GM21390 (cell line): Measurements from ENCODE around the gene YAF2.
"Not testable (repeated sequence)": the region's sequence is repeated elsewhere in the genome, so short reads cannot be mapped to it uniquely, and the experiment has no call there.

ENCODE experiments used
- ATAC-seq: cut with Tn5 transposase; IDR thresholded peaks from one replicate; pipeline ENCODE4 v1.9.1; 2021; ENCODE audit not compliant: unreplicated experiment

The YAF2 gene

DNA sequence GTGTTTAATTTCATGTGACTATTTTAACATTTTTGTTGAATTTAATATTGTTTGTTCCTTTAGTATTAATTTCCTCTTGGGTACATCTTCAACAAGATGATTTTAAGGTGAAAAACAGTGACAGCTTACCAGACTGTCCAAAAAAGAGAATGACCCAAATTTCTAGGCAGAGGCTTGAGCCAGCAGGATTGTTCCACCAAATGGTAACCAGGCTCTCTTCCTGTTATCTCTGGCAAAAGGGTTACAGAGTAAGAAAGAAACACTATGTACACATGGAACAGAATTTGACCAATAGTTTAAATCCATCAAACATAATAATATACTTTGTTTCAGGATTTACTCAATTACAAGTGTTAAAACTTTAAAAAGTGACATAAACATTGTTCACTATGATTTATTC is 39.0 kb downstream of the YAF2 start:
- ATAC-seq = no peak

DNA sequence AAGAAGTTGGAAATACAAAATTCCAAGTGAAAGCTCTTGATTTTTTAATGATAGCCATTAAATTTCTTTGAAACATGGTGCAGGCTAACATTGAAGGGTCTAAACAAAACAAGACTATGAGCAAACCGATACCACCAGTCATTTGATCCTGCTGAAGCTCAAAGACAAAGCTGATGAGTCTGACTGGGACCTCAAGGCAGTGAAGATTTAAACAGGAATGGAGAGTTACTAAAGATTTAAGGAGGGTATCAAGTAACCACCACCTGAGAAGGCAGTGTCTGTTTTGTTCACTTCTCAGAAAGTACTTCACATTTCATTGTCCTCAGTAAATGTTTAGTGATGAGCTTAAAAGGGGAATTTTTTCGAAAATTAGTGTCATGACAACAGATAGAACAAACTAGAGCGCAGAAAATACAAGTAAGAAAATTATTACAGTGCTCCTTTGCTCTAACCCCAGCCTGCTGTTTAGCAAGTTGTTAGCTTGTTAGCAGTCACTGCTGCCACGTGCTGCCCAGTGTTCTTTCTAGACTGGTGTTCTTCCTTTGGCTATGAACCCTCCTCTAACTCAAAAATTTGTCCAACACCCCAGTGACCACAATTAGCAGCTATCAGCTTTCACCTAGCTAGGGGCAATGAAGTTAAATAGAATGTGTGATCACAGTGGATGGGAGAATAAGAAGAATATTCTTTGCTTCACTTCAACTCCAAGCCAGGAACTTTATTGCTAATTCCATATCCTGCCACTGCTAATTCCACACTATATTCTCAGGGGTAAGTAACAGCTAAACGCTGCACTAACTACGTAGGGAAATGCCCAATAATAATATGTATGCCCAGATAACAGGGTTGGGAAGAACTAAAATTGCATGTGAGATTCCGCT is 41.1 kb downstream of the YAF2 start:
- no peak for ATAC-seq

DNA sequence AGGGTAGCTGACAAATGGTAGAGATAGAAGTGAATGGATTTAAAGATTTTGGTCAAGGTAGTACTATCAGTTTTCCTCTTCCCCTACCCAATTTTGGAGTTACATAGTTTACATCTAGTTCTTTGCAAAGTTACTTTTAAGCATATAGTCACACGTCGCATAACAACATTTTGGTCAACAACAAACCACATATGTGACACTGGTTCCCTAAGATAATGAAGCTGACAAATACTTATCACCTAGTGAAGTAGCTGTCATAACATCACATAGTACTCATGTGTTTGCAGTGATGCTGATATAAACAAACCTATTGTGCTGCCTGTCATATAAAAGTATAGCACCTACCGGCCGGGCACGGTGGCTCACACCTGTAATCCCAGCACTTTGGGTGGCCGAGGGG is 45.4 kb downstream of the YAF2 start:
- ATAC-seq = no peak

DNA sequence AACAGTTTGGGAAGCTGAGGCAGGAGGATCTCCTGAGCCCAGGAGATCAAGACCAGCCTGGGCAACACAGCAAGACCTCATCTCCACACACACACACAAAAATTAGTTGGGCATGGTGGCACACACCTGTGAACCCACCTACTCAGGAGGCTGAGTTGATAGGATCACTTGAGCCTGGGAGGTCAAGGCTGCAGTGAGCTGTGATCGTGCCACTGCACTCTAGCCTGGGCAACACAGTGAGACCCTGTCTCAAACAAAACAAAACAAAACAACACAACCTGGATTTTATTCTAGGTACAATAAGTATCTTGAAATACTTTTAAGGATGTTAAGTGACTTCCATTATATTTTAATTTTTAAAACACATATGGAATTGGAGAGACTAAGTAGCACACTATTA is 45.8 kb downstream of the YAF2 start:
- ATAC-seq = no peak

DNA sequence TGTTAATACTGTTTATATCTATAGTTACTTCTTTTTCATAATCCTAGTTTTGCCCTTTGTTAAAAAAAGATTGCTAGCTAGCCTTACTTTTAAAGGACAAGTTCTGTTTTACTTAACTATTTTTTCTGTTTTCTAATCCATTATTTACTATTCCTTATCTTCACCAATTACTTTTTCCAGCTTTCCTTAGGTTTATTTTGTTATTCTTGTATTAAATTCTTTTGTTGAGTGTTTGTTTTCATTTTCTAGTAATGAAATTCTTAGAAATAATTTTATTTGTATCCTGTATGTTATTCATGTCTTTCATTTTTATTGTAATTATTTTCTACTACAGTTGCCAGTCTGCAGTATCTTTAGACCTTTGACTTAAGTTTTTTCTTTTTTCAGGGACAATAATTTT is 47.7 kb downstream of the YAF2 start:
- no peak for ATAC-seq

DNA sequence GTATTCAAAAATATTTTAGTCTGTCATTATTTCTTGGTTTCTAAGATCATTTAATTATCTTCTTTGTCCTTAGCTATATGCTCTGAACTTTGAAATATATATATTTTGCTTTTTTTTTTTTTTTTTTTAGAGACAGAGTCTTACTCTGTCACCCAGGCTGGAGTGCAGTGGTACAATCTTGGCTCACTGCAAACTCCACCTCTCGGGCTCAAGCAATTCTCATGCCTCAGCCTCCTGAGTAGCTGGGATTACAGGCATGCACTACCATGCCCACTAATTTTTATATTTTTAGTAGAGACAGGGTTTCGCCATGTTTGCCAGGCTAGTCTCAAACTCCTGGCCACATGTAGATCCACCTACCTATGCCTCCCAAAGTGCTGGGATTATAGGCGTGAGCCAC is 49.8 kb downstream of the YAF2 start:
- ATAC-seq = not testable (repeated sequence)

DNA sequence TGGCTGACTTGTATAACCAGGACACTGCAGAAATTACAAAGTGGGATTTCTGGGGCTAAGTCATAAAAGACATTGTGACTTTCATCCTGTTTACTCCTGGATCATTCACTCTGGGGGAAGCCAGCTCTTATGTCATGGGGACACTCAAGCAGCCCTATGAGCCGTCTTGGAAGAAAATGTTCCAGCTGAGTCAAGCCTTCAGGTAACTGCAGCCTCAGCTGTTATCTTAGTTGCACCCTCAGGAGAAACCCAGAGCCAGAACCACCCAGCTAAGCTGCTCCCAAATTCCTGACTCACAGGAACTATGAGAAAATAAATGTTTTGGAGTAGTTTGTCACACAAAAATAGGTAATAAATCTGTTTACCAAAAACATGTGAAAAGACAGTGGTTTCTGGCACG is 50.2 kb downstream of the YAF2 start:
- ATAC-seq = no peak

DNA sequence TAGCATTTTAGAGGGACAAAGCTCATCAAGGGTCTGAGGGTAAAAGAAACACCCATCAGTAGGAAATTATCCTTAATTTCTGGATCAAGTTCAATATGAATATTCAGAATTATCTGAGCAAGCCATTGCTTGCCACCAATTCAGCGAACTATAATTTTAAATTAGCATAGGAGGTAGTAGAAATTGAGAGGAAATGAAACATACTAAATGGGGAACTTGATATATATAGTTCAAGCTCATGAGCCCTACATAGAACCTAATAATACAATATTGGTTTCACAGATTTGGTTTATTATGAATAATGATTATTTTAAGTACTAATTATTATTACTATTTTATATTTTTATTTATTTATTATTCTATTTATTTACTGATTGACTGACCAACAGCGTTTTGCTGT is 51.3 kb downstream of the YAF2 start:
- ATAC-seq = peak; percentile 55

DNA sequence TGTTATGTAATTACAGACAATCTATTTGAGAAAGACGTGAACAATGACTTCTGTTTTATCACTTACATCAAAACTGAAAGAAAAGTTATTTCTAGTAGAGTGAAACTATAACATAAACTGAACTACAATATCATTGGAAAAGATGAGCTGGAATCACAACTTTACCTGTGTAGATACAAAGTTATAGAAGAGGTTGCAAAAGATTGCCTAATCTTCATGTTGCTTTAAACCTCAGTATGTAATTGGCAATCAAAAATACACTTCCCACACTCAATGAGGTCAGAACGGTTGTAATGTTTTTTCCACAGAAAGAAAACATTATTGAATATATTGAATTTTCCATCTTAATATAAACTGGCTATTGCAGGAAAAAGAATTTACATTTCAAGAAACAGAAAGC is 55.7 kb downstream of the YAF2 start:
- ATAC-seq = no peak

DNA sequence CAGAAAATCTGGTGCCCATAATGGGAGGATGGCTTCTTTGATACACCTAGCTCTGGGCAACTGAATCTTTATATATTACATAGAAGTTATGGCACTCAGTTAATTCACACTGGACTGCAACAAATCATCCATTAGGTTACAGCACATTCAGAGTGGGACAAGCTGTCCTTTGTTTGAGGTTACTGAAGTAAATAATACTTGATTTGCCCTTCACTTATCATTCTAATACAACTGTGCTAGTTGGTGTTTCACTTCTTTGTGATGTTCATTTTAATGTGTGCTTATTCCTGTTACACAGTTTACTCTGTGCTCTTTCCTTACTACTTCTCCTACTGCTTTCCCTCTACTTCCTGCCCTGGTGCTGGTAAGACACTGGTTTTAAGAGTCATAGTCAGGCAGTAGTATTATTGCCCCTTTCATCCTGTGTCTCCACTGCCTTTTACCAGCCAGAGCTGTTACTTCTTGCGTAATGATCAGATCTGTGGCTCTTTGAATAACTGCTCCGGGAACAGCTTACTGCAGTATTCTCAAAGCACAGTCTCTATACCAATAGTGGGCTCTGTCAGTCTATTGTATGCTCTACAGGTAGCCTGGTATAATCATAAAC is 57.0 kb downstream of the YAF2 start:
- ATAC-seq = no peak

DNA sequence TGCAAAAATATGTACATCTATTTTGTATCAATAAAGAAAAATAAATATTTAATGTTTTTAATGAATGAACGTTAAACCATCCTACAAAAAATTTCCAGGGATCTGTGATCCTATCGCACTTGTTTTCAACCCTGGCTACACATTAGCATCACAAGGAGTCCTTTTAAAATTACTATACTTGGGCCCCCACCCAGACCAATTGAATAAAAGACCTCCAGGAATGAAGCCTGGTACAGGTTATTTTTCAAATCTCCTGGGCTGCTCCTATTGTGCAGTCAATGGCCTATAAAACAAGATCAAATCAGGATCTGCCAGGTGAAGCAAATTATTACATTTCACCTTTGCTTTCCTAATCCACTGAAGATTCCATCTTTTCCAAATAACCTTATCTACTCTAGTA is 59.9 kb downstream of the YAF2 start:
- ATAC-seq = no peak

DNA sequence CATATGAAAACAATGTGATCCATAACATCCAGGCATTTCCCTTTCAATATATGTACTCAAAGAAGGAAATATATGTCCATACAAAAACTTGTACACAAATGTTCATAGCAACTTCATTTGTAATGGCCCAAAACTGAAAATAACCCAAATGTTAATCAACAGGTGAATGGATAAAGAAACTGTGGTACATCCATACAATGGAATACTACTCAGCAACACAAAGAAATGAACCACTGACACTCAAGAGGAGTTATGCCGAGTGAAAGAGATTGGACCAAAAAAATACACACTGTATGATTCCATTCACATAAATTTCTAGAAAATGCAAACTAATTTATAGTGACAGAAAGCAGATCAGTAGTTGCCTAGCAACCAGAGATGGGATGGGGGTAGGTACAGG is 63.1 kb downstream of the YAF2 start:
- ATAC-seq = no peak

DNA sequence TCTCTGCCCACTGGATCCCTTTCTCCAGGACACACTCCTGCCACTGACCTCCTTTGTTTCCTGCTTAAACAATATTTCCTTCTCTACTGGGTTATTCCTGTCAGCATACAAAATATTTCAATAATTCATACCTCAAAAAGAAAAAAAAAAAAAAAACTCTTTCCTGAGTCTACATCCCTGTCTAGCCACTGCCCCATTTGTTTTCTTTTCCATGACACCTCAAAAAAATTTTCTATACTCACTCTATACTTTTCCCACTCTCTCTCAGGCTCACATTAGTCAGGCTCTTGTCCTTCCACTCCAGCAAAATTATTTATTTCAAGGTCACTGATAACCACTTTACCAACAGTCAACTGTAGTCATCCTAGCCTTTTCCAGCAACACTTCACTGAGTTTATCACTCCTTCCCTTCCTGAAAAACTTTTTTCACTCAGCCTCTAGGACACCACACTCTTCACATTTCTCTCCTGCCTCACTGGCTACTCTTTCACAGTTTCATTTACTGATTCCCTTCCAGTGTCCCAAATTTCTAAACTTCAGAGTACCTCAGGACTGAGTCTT is 64.0 kb downstream of the YAF2 start:
- ATAC-seq = no peak

DNA sequence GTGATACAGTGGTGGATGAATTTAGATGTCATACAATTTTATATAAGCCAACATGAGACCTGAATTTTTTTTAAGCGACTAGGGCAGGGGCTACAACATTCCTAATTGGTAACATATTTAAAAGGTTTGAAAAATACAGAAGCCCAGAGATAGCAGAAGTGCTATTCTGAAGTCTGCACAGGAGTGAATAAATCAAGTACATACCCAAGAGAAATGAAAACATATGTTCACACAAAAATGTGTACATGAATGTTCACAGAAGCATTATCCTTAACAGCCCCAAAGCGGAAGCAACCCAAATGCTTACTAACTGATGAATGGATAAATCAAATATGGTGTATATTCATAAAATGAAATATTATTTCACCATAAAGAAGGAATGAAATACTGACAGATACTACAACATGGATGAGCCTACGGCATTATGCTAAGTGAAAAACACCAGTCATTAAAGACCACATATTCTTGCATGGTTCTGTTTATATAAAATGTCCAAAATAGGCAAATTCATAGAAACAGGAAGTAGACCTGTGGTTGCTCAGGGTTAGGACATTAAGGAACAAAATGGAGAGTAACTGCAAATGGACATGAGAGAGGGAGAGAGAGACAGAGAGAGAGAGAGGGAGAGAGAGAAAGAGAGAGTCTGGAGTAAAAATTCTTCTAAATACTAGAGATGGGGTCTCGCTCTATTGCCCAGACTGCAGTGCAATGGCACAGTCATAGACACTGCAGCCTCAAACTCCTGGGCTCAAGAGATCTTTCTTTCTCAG is 65.4 kb downstream of the YAF2 start:
- ATAC-seq = no peak

DNA sequence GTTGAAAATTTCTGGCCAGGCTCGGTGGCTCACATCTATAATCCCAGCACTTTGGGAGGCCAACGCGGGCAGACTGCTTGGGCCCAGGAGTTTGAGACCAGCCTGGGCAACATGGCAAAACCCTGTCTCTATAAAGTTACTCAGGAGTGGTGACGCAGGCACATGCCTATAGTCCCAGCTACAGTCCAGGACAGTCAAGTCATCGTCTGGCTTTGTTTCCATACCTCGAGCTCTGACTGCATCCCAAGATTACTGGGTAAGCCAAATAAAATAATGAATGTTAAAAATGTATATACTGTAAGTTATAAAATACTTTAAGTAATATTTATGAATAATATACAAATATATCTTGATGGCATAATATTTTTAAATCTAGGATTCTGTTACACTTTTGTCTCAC is 70.3 kb downstream of the YAF2 start:
- ATAC-seq = no peak

DNA sequence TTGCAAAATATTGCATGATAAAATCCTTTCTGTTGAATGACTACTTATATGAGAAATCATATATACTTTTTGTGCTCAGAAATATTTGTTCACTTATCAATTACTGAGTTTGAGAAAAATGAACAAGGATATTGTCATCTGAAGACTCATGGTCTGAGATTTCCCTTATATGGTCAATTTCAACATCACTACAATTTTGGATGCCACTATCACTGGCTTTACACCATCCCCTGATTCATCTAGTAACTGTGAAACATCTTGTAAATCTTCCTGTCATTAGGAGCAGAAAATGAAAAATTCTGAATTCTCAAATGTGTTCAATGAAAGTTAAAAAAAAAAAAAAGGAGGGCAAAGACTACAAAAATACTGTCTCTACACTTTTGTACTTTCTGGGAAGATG is 71.5 kb downstream of the YAF2 start:
- ATAC-seq = no peak

DNA sequence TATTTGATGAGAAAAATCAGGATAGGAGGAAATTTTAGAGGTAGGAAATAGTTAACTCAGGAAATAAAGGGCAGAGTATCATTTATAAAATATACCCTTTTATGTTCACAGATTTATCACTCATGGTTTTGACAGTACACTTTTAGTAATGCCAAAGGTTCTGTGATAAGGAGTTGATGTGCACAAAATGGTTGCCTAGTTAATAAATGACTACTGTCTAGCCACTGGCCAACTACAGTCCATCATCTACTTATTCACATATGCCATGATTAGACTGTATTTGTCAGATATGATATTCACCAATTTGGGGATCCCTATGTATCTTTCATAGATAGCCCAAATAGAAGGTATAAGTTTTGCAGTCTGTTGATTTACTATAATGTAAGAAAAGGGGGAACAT is 74.1 kb downstream of the YAF2 start:
- ATAC-seq = no peak

DNA sequence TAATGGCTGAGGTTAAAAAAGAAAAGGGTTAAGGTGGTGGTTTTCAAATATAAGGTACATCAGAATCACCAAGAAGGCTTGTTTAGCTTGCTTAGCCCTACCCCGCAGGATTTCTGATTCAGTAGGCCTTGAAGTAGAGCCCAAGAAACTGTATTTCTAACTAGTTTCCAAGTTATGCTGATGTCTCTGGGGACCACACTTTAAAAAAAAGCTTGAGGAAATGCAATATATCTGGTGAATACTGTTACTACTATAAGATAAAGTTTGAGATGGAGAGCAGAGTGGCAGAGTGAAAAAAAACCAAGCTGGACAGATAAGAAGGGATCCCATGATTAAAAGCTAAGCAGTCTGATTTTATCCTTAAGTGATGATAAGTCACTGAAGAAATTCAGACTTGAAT is 75.1 kb downstream of the YAF2 start:
- ATAC-seq = no peak

DNA sequence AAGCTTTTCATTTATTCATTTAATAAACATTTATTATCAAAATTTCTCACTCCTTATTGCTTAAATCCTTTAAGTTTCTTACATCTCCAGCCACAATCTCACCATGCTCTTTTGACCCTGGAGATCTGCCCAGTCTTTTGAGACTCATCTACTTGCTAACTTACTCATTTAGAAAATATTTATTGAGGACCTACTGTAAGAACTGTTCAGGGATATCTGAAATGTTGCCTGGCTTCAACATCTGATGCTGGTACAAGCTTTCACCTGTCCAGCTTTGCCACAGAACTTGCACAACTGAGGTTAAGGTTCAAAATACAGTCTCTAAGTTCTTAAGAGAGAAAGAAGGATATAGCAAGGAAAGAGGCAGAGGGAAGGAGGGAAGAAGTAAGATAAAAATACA is 75.9 kb downstream of the YAF2 start:
- ATAC-seq = no peak

DNA sequence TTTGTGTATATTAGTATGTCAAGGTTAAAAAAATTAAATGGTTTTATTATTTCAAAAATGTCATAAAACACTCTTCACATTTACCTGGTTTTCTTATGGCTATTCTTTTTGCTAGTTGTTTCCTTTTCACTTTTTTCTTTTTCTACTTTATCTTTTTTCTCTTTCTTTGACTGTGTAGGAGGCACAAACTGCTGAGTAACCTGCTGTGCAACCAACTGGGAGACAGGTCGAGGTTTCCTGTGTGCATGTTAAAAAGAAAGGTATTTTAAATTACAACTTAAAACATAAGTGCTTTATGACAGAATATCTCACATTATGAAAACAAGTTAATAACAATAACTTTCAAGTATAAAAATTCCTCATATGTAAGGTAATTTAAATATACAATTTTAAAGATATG is 76.5 kb downstream of the YAF2 start:
- no peak for ATAC-seq

DNA sequence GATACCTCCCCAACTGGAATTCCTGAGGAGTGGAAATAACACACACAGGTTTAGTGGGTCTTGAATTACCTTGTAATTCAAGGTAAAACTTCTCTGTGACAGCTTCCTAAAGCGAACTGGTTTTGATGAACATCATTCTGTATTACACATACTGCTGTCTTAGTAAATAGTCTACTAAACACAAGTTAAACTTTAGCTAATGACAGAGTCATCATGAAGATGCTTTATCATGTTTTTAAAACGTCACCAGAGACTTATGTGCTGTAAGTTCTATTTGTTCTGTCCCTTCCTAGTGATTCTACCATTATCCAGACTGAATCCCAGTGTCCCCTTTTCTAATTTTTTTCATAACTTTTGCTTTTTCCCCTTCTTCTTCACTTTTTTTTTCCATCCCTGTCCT is 81.8 kb downstream of the YAF2 start:
- no peak for ATAC-seq
